ENCODE results near the gene TCHHL1.

The TCHHL1 gene

DNA sequence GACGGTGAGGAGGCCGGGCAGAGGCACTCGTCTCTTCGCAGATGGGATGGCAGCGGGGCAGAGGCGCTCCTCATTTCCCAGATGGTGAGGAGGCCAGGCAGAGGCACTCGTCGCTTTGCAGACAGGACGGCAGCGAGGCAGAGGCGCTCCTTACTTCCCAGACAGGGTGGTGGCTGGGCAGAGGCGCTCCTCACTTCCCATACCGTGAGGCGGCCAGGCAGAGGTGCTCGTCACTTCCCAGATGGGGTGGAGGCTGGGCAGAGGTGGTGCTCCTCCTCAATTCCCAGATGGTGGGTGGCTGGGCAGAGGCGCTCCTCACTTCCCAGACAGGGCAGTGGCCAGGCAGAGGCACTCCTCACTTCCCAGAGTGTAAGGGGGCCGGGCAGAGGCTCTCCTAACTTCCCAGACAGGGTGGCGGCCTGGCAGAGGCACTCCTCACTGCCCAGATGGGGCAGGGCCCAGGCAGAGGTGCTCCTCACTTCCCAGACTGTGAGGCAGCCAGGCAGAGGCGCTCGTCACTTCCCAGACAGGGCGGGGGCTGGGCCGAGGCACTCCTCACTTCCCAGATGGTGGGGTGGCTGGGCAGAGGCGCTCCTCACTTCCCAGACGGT lies 9.9 kb downstream of the TCHHL1 start:
- no peaks in the 10 kb centered on the region for H3K9me3 ChIP-seq
- TF ChIP-seq CTCF (IDR thresholded peaks at IDR 0.05; ENCODE audit: low read depth, low read length) = no peak
- no peaks in the 10 kb centered on the region for H3K4me1 ChIP-seq
- H3K4me3 ChIP-seq (ENCODE audit: low read depth, low read length) = no peak overlapping the region
- no peaks in the 10 kb centered on the region for H3K36me3 ChIP-seq
- H3K27me3 ChIP-seq = peaks cover 59% of the 10 kb centered on the region
- no peak for DNase-seq

- H3K27me3 ChIP-seq = peaks cover 75% of the 10 kb centered on the region
- H3K4me3 ChIP-seq (ENCODE audit: low read depth, low read length) = no peak overlapping the region
- no peak for TF ChIP-seq CTCF (IDR thresholded peaks at IDR 0.05; ENCODE audit: low read depth, low read length)
- DNase-seq = no peak
- H3K4me1 ChIP-seq = no peaks in the 10 kb centered on the region
- no peaks in the 10 kb centered on the region for H3K36me3 ChIP-seq
- no peaks in the 10 kb centered on the region for H3K9me3 ChIP-seq
Observed at GRCh38 chr1:152072311-152072710, 16.6 kb downstream of the TCHHL1 start.

DNA sequence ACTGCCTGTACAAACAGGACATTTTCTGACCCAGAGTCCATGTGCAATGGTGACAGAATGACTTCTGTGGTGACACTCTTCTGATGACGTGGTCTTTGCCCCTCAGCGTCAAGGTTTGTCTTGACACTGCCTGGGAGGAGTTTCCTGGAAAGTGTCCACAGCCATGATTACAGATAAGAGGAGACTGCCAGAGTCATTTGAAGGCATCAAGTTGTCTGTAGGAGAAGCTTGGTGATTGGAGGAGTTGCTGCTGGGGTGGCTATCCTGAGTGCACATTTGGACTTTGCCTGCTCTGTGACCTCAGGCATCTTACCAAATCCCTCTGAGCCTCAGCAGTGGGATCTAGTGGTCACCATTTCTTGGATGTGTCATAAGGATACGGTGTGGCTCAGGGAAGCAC lies 17.7 kb downstream of the TCHHL1 start:
- no peak for TF ChIP-seq CTCF (IDR thresholded peaks at IDR 0.05; ENCODE audit: low read depth, low read length)
- Histone ChIP-seq H3K4me3 (ENCODE audit: low read depth, low read length) (no peak overlapping the region), H3K4me1 (no peaks in the 10 kb centered on the region), H3K27me3 (peaks cover 63% of the 10 kb centered on the region), H3K36me3 (no peaks in the 10 kb centered on the region), H3K9me3 (no peaks in the 10 kb centered on the region)
- DNase-seq = no peak

- no peak for DNase-seq
- Histone ChIP-seq H3K4me3 (ENCODE audit: low read depth, low read length) (no peak overlapping the region), H3K27me3 (peaks cover 43% of the 10 kb centered on the region), H3K9me3 (no peaks in the 10 kb centered on the region), H3K4me1 (no peaks in the 10 kb centered on the region), H3K36me3 (no peaks in the 10 kb centered on the region)
- no peak for TF ChIP-seq CTCF (IDR thresholded peaks at IDR 0.05; ENCODE audit: low read depth, low read length)
Observed at GRCh38 chr1:152067929-152068328, 20.9 kb downstream of the TCHHL1 start.

DNA sequence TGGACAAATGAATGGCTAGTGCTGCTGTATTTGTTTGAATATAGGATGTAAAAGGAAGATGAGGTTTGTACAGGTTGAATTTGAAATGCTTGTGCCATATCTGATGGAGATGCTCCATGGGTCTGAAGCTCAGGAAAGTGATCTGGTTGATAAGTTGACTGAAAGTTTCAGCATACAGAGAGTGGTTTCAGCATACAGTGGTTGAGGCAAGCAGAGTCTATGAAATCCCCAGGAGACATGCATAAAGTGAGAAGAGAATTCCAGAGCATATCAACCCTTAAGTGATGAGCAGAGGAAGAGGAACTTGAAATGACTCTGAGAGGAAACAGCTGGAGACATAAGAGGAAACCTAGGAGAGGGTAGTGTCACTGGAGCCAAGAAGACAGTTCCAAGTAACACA lies 21.7 kb downstream of the TCHHL1 start:
- TF ChIP-seq CTCF (IDR thresholded peaks at IDR 0.05; ENCODE audit: low read depth, low read length) = no peak
- no peaks in the 10 kb centered on the region for H3K4me1 ChIP-seq
- no peak overlapping the region for H3K4me3 ChIP-seq (ENCODE audit: low read depth, low read length)
- H3K27me3 ChIP-seq = peaks cover 35% of the 10 kb centered on the region
- H3K9me3 ChIP-seq = no peaks in the 10 kb centered on the region
- no peak for DNase-seq
- H3K36me3 ChIP-seq = no peaks in the 10 kb centered on the region

- Histone ChIP-seq H3K27me3 (peaks cover 6% of the 10 kb centered on the region), H3K9me3 (no peaks in the 10 kb centered on the region), H3K4me3 (ENCODE audit: low read depth, low read length) (no peak overlapping the region), H3K4me1 (no peaks in the 10 kb centered on the region), H3K36me3 (no peaks in the 10 kb centered on the region)
- no peak for TF ChIP-seq CTCF (IDR thresholded peaks at IDR 0.05; ENCODE audit: low read depth, low read length)
- no peak for DNase-seq
Observed at GRCh38 chr1:152061952-152062351, 26.9 kb downstream of the TCHHL1 start.
